Renal cortex interstitium (tissue), 11 donors: ENCODE measurements around the gene TACC2. TPM values are rescaled to one million over a fixed set of nuclear protein-coding genes. Genes with fewer than 3 reads are reported as not detected.

Experiments used
- DNase-seq, 11 donors: peaks; one replicate each; pipeline ENCODE4 v3.0.0-alpha.2; 2013; ENCODE audit warnings: low read depth in 9 of 11, low spot score in 4 of 11; ENCODE audit errors: extremely low read depth in 1 of 11
- polyA plus RNA-seq, 3 donors: library from polyadenylated mRNA; unstranded; fragments of 120-200 nt; gene quantifications; one replicate each; pipeline ENCODE4 v1.2.1, GENCODE V29; 2013; ENCODE audit not compliant: insufficient read length in 3 of 3

TACC2 gene
- polyA plus RNA-seq, 3 donors, result 42.0 to 55.4 (median 50.1) TPM

DNA sequence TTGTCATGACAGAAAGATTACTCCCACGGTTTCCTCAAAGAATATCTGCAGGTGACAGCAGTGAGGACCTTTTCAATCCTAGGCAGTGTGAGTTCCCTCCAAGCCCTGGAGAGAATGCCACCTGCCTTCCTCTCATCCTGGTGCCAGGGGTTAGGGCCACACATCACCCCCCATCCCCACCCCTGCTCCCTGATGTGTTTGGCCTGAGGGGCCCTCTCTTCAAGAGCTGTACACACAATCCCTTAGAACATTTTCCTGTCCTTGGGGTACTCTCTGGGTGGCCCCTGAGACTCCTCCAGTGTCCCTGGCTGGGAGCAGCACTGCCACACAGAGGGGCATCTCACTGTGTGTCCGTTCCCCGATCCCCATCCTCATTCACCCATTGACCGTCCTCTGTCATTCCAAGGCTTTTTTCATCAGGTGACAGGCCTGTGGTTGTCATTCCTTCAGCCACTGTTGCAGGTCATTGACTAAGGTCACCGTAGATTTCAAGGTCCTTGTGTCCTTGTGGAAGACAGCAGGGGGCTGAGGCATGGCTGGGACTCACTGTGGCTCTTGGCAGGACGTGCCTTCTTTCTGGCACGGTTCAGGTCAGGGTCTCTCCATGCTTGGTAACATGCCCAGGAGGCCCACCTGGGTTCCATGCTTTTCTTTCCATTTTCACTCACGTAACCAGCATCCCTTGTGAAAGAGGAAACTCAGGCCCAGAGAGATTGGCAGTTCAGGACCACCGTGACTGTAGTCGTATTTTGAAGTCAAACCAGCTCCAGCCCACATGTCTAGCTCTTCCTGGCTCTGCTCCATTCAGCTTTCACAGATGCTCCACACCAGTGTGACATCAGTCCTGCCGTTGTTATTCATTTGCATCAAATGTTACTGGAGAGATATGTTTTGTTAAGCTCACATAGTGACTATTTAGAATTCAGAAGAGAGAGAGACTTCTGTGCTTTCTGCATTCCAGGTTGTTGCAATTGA is 255.3 kb downstream of the TACC2 start:
- no peak for DNase-seq

- DNase-seq, result no peak
Measured at GRCh38 chr10:122245136-122245535, 256.2 kb downstream of the TACC2 start.

GRCh38 chr10:122245897-122246296 is 256.9 kb downstream of the TACC2 start:
- no peak for DNase-seq

GRCh38 chr10:122246830-122247520 is 258.0 kb downstream of the TACC2 start:
- DNase-seq, result no peak

- no peak for DNase-seq
Measured at GRCh38 chr10:122248356-122249302, 259.7 kb downstream of the TACC2 start.

DNA sequence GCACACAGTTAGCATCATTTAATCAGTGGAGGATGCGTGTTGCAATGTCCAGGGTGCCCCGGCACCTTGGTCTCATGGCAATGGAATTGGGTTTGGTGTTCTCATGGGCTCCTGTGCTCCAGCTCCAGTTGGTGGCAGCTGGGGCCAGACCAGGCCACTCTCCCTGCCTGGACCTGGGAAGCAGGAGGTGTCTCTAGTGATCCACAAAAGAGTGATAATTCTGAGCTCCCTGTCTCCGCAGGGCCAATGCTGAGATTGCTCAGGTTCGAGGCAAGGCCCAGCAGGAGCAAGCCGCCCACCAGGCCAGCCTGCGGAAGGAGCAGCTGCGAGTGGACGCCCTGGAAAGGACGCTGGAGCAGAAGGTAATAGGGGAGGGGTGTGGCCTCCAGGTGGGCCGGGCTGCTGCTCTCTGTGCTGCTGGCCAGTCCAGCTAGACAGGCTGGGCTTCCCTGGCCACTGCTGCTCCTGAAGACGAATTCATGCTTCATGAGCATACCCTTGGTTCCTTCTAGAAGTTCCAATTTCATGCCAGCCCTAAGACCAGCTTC is 260.4 kb downstream of the TACC2 start:
- DNase-seq, result no peak

DNA sequence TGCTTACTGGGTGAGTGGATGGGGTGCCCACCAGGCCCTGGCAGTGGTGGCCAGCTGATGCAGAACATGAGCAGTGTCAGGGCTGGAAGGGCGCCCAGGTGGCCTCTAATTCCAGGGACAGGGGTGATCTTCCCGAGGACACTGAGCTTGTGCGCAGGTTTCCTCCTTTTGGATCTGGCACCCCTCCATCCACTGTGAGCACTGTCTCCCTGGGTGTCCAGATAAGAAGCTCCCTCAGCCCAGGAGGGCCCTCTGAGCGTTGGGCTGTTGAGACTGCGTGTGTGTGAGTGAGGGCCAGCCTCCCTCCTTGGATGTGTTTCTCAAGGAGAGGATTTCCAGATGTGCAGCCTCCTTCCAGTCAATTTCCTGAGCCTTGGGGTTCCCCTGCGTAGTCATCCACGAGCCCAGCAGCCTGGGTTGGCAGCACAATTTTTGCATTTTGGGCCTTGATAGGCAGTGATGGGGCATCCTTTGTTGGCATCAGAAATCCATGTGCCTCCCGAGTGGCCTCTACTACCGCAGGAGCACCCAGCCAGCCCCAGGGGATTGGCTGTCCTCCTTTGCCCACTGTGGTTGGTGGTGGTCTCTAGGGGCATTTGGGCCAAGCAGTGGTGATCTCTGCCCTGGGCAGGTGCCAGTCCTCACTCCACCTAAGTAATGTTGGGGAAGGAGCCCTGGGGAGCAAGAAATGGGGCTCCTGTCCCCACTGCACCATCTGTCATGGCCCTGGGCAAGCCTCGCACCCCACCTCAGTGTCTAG is 261.2 kb downstream of the TACC2 start:
- DNase-seq, result no peak

- no peak for DNase-seq
Measured at GRCh38 chr10:122251459-122252255, 262.7 kb downstream of the TACC2 start.

GRCh38 chr10:122252805-122253204 is 263.8 kb downstream of the TACC2 start:
- no peak for DNase-seq

DNA sequence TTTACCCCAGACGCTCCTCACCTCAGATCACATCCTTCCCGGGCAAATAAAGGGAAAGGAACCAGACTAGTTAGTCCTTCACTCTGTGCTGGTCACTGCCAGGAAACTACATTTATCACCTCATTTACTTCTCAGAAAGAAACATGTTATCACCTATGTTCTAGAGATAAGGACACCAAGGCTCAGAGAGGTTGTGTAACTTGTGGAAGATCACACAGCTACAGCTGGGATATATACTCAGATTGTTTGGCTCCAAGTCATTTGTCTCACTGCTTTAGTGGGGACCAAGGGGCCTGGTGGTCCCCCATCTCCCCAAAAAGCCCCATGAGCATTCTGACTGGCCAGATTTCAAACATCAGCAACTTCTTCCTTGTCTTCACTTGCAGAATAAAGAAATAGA is 264.6 kb downstream of the TACC2 start:
- no peak for DNase-seq

- no peak for DNase-seq
Measured at GRCh38 chr10:122254831-122255230, 265.9 kb downstream of the TACC2 start.

- DNase-seq, result no peak
Measured at GRCh38 chr10:122255509-122256301, 266.7 kb downstream of the TACC2 start.

- DNase-seq, result no peak
Measured at GRCh38 chr10:122257041-122257440, 268.1 kb downstream of the TACC2 start.

DNA sequence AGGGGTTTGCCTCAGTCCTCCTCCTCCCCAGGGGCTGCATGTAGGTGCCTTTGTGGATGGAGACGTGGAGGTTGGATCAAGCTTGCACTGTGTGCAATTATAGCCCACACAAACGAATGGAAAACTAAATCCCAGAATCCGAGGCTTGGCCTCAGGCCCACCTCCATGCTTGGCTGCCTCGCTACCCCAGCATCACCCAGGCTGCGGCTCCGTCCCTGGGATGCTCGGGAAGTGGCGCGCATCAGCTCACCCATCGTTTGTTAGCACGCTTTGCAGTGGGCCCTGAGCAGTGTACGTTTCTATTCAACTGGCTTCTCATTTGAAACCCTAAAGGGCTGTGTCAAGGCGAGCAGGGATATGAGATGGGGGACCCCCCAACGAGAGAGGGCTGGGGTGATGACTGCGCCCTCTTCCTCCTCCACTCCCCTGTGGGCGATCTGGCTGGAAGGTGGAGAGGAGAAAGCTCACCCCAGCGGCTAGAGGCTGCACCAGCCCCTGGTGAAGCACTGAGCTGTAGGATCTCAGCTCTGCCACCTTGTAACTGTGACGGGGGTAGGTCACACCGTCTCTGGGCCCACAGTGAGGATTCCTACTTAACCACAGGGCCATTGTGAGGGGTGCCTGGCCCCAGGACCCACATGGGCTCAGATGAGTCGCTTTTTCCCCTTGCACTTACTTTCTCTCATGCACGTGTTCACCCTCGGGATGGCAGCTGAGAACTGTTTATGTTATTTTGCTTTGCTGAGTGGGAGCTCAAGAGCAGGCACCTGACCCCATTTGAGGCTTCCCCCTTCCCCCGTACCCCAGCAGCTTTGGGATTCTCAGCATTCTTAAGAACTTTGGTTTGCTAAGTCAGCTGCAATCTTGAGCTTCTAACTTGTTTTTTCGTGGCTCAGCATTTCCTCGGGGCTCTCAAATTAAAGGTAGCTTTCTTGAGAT is 269.4 kb downstream of the TACC2 start:
- DNase-seq, result peak in 1 of 11 donors; percentile 50

DNA sequence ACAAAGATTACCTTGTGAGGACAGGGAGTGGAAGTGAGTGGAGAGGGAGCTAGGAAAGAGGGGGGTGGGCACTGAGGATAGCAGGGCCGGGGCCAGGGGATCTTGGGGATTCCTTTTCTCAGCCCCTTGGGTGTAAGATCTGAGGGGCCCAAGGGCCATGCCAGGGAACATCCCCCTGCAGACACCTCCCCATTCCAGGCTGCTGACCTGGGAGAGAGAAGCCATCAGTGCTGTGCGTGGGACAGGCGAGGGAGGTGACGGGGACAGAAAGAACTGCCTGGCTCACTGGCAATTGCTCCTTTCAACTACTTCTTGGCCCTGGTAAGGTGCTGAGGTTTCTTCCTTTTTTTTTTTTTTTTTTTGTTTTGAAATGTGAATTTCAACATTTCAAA is 270.1 kb downstream of the TACC2 start:
- DNase-seq, result no peak

DNA sequence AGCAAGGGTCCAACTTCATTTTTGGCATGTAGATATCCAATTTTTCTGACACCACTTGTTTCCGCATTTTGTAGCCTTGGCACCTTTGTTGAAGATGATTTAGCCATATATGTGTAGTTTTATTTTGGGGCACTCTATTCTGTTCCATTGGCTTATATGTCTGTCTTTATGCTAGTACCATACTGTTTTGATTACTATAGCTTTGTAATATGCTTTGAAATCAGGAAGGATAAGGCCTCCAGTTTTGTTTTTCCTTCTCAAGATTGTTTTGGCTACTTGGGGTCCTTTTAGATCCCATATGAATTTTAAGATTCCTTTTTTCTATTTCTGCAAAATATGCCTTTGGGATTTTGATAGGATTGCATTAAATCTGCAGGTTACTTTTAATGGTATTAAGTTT is 272.6 kb downstream of the TACC2 start:
- DNase-seq, result no peak
